A673 (cell line): Measurements from ENCODE around the gene MITF.

Source experiments
- CTCF ChIP-seq: fragments of 300-800, 200-600 bp; sonication (generic); conservative IDR thresholded peaks from 2 replicates; pipeline ENCODE4 v1.5.1; 2017; ENCODE audit warnings: low read depth, mild to moderate bottlenecking, antibody characterized with exemption, low read length, moderate library complexity, mixed read lengths
- EZH2 ChIP-seq: fragments of 200-600 bp; sonication (generic); IDR thresholded peaks from 2 replicates; pipeline ENCODE4 v1.6.1; 2017; ENCODE audit warnings: borderline replicate concordance, low read depth, mild to moderate bottlenecking, mixed read lengths, antibody characterized with exemption, low read length; ENCODE audit not compliant: poor library complexity, severe bottlenecking

GRCh38 chr3:69881756-69882428 lies 142.6 kb downstream of the MITF start:
- TF ChIP-seq CTCF = no peak
- no peak for TF ChIP-seq EZH2
